ENCODE measurements around the gene MICALL2.

Gene MICALL2

DNA sequence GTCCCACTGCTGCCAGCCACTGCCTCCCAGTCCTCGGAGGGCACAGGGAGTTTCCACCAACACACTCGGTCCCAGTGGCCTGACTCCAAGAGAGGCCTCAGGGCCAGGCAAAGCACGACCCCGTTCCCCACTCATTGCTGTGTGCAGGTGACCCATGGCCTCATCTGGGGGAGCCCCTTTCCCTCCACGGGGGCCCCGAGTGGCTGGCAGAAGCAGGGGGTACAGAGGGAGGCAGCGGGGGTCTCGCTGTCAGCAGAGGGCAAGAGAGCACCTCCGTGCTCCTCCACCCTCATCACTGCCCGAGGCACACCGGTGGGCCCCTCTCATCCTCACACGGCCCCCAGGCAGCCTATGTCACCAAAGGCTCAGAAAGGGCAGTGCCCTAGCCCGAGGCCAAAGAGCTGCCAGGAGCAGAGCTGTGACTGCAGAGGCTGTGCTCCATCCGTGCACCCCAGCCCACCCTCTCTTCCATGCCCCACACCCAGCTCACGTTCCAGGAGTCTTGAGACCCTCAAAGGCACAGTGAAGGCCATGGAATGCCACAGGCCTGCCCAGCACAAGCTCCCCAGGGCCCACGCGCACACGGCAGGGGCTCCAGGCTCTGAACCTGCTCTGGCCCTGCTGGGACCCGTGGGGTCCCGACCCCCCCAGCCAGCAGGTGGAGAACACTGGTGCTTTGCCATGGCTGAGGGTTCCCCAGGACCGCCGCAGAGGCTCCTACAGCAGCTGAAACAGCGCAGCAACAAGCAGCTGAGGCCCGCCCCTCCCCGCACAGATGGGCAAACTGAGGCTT is 25.9 kb downstream of the MICALL2 start:
- DNase-seq (ENCODE audit: low spot score): no peak

GRCh38 chr7:1432411-1433082 is 26.7 kb downstream of the MICALL2 start:
- peak; percentile 86 for DNase-seq (ENCODE audit: low spot score)

- no peak for DNase-seq (ENCODE audit: low spot score)
These were observed 27.5 kb downstream of the MICALL2 start for GRCh38 chr7:1431634-1432380.

GRCh38 chr7:1431226-1431625 is 28.0 kb downstream of the MICALL2 start:
- no peak for DNase-seq (ENCODE audit: low spot score)

DNA sequence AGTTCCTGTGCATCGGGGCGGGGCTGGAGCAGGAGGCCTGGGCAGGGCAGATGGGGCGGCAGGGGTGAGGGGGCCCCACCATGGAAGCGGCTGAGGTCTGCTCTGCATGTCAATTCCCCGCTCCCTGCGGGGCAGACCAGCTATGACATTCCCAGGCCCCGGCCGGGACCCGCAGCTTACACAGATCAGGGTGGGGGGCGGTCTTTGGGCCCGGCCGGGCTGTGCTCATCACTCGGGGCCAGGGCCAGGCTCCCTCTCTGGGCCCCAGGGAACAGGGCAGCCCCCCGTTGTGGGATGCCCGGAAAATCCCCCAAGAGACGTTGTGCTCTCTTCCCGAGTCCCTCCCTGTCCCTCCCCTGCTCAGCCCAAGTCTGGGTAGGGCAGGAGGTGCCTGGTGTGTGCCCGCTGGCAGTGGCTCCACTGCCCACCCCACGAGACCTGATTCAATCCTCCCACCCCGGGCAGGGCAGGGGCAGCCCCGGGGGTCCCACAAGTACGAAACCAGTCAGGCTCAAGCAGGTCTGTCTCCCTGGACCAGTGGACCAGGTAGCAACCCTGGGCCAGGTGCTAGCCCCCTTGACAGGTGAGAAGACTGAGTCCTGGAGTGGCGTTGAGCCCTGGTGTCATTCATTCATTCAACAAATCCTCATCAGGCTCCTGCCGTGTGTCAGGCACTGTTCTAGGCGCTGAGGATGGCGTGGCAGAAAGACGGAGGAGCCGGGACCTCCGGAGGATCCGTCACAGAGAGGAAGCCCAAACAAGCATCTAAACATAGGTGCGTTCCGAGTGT is 29.0 kb downstream of the MICALL2 start:
- DNase-seq (ENCODE audit: low spot score): no peak

- DNase-seq (ENCODE audit: low spot score): no peak
These were observed 30.2 kb downstream of the MICALL2 start for GRCh38 chr7:1428941-1429501.

GRCh38 chr7:1427064-1427657 is 32.1 kb downstream of the MICALL2 start:
- no peak for DNase-seq (ENCODE audit: low spot score)

- no peak for DNase-seq (ENCODE audit: low spot score)
These were observed 32.8 kb downstream of the MICALL2 start for GRCh38 chr7:1426474-1426873.

- peak; percentile 66 for DNase-seq (ENCODE audit: low spot score)
These were observed 33.8 kb downstream of the MICALL2 start for GRCh38 chr7:1425292-1426136.

GRCh38 chr7:1424041-1424440 is 35.2 kb downstream of the MICALL2 start:
- DNase-seq (ENCODE audit: low spot score): no peak

DNA sequence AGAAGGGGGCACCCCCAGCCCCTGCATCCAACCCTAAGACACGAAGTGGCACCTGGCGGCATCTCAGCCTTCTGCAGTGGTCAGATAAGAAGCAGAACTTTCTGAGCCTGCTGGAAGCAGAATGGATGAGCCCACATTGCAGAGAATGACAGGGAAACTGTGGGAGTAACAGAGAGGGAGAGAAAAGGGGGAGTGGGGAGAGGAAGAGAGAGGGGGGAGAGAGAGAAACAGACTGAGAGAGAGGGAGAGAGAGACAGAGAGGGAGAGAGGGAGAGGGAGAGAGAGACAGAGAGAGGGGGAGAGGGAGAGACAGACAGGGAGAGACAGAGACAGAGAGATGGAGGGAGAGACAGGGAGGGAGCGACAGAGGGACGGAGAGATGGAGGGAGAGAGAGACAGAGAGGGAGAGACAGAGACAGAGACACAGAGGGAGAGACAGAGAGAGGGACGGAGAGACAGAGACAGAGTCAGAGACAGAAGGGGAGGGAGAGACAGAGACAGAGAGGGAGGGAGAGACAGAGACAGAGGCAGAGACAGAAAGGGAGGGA is 35.9 kb downstream of the MICALL2 start:
- no peak for DNase-seq (ENCODE audit: low spot score)

DNA sequence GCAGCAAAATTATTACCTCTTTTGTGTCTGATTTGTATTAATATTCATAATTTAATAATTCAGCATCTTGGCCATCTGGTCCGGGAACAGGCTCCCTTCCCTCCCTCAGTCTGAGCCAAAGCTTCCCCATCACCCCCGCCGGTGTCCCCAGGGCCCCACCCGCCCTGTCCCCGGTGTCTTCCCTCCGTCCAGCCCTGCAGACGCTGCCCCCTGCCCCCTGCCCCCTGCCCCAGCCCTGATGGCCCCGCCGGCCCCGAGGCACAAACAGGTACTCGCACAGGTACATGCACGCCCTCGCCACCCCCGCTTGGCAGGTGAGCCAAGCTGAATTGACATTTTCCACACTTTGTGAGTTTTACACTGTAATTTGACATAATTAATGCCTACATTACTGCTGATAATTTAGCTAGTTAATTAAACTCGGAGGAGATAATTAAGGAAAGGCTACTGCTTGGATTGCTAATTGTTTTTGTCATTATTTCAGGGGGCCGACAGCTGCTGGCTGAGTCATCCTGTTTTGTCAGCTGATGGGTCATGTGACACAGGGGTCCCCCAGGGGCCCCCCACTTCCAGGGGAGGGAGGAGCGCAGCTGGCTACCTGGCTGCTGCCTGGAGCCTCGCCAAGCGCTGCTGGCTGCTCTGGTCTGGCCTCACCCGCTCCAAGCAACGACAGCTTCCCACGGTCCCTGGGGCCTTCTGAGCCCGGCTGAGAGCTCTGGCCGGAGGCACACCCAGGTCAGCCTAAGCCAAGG is 36.6 kb downstream of the MICALL2 start:
- DNase-seq (ENCODE audit: low spot score): no peak

GRCh38 chr7:1421946-1422345 is 37.3 kb downstream of the MICALL2 start:
- no peak for DNase-seq (ENCODE audit: low spot score)

GRCh38 chr7:1421020-1421790 is 38.1 kb downstream of the MICALL2 start:
- no peak for DNase-seq (ENCODE audit: low spot score)

GRCh38 chr7:1419688-1420087 is 39.6 kb downstream of the MICALL2 start:
- no peak for DNase-seq (ENCODE audit: low spot score)

DNA sequence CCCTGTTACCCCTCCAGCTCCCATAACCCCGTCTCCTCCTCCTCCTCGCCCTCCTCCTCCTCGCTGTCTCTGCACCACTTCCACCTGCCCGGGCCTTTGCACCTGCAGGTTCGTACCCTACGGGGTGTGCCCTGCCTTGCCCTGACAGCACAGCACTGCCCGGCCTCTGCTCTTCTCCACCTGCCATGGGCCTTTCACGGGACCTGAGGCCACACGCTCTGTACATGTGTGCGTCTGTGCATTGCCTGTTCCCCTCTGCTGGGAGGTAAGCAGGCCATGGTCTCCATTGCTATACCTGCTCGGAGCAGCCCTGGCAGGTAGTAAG is 40.0 kb downstream of the MICALL2 start:
- DNase-seq (ENCODE audit: low spot score): no peak

DNA sequence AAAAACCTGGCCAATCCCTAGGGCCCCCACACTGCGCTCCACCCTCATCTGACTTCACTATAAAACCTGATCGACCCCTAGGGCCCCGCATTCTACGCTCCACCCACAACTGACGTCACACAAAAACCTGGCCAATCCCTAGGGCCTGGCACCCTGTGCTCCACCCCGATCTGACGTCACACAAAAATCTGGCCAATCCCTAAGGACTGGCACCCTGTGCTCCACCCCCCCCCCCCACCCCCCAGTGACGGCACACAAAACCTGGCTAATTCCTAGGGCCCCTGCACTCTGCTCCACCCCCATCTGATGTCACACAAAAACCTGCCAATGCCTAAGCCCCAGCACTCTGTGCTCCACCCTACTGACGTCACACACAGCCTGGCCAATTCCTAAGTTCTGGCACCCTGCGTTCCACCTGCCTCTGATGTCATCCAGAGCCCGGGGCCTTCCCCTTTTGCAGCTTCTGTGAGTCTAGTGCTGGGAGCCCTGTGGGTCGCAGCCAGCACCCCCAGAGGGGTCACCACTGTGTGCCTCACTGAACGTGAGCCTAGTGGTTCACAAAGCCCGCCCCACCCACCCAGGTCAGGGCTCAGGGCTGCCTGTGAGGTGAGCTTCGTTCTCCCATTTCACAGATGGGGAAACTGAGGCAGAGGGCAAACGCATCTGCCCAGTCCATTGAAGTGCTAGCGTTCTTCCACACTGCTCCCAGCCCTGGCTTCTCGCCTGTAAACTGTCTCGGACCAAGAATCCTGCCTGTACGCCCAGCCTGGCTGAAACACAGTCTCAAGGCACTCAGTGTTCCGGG is 40.6 kb downstream of the MICALL2 start:
- peak; percentile 89 for DNase-seq (ENCODE audit: low spot score)

Data from NAMALWA (cell line).